Activated CD4-positive, alpha-beta T cell treated with anti-CD3 and anti-CD28 coated beads, Interleukin-2, amount 50 U/mL, for 4 hours (primary cell): ENCODE results near the gene DPP4.

ENCODE experiments used
- DNase-seq, 2 experiments: peaks; one replicate each; pipeline ENCODE4 v3.0.0-alpha.2; 2020

Gene DPP4

DNA sequence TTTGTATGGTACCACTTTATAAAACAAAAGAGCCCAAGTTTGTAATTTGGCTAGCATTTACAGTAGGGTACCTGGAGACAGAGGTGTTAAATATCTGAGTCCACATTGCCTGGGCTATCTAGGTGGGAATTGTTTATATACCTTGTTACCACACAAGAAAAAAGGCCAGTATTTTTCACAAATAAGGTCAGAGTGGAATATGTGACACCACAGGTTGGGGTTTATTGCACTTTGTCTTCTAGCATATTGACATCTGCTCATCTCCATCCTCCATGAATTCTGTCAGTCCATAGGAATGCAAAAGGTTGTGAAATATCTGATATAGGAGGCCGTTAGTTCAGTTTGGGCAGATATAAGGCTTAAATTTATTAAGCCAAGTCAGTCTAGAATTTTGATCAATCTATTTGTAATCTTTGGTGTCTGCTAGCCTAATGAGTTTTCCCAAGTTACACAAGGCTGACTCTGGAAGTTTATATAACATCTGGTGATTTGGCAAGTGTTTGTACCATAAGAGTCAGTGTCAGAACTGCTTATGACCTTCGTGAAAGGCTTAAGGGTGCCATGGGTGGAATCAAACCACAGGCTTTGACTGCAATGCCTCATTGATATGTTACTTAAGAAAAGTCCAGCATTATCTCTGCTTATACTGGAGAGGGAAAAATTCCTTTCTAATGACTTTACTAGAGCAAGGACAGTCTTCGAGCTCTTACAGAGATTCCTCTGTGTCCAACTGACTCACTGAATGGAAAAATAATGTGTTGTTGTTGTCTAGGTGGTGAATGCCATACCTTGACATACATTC lies 11.3 kb upstream of the DPP4 start:
- no peak for DNase-seq

DNA sequence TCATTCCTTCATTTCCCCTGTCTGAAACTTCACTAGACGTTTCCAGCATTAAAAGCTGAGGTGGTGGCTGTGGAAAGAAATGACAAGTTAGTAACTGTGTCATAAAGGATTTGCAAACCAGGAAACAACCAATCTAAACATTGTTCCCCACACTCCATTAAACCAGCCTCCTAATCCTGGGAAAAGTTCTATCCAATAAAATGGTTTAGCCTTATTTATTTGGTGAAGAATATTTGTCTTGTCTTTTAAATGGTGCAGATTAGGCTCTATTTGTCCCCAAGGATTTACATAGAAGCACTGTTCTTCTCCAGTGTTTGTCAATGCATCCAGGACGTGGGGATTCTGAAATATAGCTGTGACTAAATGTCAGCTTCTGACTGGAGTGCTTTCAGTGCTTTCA lies 10.5 kb upstream of the DPP4 start:
- DNase-seq: no peak

DNA sequence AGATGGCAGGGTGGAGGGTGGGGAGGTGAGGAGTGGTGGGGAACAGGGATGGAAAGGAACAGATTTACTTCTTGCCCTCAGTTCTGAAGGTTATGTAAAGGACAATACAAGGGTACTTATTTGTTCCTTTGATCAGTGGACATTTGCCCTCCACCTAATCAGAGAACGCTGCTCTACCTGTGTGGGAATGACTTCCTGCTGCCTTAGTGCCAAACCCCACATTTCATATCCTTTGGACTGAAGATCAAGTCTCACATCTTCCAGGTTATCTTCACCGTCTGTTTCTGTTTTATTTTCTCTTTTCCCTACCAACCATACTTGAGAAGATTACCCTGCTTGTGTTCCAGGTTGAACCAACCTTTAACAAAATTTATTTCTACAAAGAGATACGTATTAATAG lies 8.7 kb upstream of the DPP4 start:
- DNase-seq: no peak

DNA sequence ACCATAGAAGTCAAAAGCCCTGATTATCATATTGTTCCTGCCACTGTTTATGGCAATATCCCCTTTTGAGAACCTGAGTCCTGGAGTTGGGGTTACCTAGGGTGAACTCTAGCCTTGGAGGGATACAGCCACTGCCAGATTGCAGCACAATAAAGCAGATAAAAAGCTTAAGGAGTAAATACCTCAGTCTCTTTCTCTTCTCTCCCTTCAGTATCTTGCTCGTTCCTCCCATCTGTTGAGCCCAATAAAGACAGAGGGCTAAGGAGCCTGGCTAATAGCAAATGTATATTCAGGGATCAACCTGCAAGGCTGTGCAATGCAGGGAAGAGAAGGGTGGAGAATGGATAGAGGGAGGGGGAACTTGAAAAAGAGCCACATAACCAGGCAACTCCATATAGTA lies 8.0 kb upstream of the DPP4 start:
- DNase-seq: no peak

DNA sequence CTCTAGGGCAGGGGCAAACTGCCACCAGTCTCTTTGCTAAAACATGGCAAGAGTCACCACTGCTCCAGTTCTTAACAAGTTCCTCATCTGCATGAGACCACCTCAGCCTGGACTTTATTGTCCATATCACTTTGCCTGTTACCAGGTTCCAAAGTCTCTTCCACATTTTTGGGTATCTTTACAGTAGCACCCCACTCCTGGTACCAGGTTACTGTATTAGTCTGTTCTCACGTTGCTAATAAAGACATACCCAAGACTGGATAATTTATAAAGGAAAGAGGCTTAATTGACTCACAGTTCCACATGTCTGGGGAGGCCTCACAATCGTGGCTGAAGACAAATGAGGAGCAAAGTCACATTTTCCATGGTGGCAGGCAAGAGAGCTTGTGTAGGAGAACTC lies 5.5 kb upstream of the DPP4 start:
- DNase-seq: no peak

DNA sequence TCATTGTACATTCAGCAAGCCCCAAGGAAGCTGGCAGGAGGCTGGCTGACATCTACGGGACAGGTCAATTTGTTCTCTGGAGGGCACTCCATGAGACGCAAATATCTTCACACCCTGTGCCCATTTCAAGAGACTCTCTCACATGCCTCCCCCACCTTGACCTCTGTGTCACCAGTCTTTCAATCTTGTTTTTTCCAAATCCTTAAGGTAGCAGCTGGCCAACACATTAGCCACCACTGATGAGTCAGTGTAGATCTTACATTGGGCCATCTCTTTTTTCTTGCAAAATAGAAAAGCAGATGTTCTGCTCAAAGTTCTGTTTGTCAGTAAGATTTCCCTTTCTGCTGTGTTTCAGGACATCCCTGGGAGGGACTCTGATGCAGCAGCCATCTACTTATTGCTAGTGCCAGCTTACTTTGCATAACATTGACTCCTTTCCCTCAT lies 1.7 kb upstream of the DPP4 start:
- no peak for DNase-seq

DNA sequence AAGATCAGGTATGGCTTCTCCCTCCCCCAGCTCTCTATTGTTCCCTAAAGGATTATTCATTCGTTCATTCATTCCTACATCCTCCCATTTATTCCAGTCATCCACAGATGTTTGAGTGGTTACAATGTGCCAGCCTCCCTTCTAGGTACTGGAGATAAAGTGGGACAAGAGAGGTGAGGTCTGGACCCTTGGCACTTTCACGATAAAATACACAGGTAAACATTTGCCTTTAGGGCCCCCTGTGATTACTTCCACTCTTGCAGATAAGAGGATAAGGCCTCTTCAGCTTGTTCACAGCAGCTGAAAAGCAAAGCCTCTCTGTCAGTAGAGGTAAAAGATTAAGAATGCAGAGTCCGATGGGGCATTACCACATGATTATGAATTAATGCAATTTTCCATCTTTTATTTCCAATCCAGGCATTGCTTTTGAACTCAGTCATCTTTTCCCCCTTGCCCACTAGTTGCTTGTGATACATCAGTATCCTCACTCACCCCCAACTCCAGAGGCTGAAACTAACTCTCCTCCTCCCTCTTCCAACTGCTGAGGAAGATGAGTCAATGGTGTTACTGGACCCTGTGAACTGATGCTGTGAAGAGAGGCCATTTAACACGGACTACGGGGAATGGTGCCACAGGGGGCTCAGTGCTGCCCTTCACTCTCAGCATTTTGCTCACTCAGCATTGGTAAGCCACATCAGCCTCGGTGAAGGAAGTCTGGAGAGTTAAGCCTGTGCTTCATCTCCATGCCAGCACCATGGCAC lies 1.1 kb upstream of the DPP4 start:
- DNase-seq: no peak

DNA sequence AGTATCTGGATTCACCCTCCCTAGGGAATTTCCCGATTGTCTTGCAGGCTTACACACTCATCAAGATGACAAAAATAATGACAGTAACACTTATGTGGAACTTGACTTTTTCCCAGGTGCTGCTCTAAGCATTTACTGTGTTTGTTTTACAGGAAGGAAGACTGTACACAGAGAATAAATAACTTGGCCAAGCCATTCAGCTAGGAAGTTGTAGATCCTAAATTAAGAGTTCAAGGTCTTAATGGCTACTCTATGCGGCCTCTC lies 549 bp upstream of the DPP4 start:
- DNase-seq: no peak

DNA sequence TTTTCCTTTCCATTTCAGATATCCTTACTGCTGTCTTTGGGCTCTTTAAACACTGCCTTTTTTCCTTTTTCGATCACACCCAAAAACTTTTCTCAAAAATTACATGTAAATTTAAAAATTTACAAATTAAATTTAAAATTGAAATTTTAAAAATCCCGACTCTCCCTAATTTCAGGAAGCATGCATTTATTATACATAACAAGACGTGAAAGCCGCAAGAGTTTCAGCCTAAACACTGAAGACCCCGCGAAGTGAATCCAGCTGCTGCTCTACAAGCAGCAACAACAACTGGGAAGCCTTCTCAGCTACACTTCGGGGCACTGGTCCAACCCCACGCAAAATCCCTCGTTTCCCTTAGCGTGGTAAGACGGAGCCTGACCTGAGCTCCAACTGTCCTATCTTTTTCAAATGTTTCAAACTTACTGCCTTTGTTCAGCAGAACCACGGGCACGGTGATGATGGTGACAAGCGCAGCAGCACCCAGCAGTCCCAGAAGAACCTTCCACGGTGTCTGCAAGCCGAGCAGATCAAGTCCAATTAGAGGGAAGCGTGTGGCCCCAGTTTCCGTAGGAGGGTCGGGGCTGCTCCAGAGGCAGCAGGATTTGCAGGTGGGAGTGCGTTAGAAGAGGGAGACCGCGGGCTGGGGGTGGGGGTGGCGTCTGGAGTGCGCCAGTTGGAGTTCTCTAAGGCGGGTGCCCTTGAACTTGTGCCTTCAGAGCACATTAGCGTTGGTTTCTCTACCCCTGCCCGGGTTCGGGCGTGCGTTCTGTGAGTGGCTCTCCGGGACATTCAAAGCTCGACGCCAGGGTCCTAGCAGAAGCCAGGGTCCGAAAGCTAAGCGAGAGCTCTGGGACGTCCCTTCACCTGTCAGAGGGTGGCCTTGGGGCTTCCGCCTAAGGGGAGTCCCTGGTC lies 783 bp downstream of the DPP4 start:
- DNase-seq: peak; percentile 15 to 16

DNA sequence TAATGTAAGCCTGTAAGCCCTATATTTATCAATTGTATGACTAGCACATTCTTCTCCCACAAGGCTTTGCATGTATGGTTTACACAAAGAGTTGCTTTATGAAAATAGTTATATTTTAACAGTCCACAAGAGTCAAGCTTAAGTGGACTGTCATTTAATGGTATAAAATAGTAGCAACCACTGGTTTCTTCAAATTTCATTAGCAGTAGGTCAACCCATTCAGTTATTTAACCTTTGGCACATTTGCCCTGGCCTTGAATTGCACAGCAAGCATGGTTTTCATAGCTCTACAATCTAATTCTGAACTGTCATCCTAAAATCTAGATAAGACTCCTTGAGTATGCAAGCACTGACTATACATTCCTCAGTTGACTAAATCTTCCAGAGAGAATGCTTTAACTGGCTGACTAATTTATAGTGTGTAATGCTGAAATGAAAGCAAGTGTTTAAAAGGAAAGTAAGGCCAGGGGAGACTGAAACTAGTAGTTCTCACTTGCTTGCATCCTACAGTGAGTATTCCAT lies 1.8 kb downstream of the DPP4 start:
- no peak for DNase-seq

DNA sequence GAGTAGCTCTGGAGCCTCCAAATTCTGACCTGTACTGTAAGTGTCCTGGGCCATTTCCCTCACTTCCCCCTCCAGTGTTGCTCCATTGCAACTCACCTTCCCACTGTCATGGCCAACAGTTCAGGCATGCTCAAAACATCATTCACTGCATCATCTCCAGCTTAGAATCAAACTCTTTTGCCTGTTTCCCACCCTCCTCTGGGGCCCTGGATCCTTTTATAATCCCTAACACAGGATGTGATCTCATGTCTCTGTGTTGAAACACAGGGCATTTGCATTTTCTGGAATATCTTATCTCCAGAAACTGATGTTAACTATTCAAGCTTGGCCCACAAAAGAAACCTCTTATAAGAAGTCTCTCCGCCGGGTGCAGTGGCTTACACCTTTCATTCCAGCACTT lies 3.0 kb downstream of the DPP4 start:
- DNase-seq: no peak

DNA sequence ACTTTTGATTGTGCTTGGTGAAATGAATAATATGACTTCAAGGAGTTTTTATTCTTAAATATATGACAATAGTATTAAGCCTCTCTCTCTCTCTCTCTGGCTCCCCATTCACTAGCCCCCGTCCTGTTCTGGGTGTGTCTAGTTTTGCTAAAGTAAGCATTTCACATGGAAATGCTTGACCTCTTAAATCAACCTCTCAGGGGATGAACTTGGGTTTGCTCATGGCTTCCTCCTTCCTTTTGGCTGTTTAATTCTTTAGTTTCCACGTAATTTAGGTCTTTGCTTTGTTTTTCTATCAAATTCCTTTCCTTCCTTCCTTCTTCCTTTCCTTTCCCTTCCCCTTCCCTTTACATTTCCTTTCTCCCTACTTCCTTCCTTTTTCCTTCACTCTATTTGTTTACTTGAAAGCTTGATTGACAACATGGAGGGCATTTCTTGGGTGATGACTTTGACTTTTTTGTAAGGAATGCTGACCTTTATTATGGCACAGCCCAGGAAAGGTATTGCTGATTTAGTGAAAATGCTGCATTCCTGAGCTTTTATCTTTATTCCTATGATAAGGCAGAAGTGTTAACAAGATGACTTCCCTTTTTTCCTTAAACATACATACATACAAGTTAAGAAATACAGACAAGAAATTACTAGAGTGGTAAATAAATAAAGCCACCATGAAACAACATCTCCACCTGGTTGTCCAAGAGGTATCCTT lies 3.6 kb downstream of the DPP4 start:
- no peak for DNase-seq

DNA sequence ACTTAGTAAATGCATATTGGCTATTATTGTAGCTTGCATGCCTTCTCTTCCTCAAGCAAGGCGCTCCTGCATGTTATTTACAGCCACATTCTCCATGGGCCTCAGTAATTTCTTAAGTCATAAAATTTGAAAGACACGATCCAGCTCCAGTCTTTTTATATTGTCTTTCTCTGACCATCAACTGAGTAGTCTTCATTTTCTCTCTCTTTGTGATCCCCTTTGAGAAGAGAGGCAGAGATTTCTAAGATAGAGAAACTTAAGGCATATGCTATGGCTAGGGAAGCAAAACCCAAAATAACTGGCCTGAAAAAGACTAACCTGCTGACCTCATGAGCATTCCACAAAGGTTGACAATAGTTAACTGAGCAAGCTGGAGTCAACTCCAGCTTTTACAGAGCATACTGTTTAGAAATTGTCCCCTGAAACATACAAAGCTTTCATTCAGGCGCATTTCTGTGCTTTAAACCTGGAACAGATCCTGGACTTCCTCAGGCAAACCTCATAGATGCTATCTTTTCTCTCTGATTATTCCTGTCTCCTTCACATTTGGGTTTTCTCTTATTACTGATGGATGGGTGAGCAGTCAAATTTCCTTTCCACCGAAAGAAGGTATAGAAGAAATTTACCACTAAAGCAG lies 4.6 kb downstream of the DPP4 start:
- no peak for DNase-seq

DNA sequence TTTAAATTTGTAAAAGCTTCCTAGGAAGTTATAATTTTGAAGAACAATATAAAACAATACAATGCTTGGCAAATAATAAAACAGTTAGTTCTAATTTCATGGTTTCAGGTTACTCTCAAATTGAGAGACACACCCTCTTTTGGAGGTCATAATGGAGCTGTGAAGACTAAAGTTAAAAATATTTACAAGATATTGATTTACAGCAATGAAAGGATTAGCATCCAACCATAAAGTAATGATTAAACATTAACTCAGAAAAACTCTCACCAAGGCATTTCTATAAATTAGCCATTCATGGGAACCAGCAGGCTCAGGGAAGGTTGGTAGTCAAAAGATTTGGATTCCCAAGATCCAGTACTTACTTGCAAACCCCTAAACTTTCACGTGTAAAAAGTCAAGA lies 6.4 kb downstream of the DPP4 start:
- no peak for DNase-seq

DNA sequence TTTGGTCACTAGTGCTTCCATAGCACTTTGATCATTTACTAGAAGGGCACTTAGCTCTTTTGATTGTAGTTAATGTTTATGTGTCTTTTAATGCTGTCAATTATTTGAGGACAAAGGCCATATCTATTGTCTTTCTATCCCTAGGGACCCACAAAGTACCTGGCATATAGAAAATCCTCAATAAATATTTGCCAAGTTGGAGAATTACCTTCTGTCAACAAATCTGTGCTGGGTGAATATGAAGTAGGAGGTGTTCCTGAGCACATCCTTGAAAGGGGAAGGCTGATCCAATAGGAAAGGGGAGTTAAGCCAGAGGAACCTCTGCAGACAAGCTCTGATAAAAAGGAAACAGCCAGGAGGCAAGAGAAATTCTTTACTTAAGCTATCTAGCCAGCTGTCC lies 8.2 kb downstream of the DPP4 start:
- no peak for DNase-seq

DNA sequence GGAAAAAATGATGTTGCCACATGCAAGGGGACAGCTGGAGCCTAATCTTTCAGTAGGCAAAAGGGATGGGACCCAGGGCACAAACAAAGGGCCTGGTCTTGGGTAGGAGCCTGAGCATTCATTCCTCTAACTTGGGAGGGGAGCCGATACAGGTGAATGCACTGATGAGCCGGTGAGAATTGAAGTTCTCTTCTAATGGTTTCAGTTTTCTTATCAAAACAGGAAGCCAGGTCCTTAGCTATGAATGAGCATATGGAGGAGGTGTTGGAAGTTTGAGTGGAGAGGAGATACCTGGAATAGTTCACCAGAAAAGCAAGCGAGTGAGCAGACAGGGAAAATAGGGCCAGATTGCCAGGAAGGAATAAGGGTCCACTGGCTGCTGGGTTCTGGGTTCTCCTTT lies 10.1 kb downstream of the DPP4 start:
- DNase-seq: no peak

DNA sequence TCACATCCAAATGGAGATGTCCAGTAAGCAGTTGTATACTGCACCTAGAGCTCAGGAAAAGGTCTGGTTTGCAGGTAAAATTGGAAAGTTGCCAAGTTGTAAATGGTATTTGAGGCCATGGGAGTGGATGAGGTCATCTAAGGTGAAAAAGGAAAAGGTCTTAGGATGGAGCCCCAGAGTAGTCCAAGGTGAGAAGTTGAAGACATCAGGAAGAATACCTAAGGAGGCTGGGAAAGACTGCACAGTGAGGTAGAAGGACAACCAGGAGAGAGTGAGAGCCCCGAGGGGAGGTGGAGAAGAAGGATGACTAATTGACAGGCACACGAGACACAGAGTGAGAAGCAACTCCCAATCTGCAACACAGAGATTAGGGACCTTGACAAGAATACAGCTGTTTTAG lies 10.7 kb downstream of the DPP4 start:
- peak in 1 of 2 experiments; percentile 4 for DNase-seq

DNA sequence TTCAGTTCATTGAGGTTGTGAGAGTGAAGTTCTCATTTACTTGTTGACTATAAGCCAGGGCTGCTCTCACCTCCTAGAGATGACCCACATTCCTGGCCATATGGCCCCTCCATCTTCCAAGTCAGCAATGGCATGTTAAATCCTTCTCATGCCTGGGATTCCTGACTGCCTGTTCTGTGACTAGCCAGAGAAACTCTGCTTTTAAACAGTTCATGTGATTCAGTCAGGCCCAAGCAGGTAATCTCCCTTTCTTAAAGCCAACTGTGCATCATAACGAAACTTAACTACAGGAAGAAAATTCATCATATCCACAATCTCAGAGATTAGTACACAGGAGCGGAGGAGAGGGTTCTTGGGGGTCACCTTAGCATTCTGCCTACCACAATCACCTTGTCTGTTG lies 11.5 kb downstream of the DPP4 start:
- no peak for DNase-seq

DNA sequence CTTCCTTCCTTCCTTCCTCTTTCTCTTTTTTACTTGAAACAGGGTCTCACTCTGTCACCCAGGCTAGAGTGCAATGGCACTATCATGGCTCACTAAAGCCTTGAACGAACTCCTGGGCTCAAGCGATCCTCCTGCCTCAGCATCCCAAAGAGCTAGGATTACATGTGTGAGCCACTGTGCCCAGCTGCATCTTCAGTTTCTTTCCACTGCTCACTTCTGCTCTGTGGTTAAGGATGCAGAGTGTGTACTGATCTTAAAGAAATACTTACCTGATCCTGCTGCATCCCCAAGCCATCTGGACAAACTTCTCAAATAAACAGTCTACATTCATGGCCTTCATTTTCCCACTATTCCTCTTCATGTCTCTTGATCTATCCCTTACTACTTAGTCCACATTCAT lies 13.0 kb downstream of the DPP4 start:
- no peak for DNase-seq

DNA sequence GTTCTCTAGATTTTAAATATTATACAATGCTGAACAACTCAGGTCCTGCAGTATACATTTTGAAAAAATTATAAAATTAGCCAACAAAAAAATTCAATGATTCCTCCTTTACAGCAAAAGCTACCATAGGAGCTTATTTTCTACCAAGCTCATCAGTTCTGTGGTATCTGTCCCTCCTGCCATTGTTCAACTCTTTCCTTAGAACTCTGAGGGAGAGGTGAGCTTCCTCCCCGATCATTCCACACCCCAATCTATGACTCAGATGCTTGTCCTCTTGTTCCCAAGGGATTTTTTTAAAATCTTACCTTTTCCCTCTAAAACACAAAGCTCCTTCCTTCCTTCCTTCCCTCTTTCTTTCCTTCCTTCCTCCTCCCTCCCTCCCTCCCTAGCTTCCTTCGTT lies 13.5 kb downstream of the DPP4 start:
- no peak for DNase-seq

DNA sequence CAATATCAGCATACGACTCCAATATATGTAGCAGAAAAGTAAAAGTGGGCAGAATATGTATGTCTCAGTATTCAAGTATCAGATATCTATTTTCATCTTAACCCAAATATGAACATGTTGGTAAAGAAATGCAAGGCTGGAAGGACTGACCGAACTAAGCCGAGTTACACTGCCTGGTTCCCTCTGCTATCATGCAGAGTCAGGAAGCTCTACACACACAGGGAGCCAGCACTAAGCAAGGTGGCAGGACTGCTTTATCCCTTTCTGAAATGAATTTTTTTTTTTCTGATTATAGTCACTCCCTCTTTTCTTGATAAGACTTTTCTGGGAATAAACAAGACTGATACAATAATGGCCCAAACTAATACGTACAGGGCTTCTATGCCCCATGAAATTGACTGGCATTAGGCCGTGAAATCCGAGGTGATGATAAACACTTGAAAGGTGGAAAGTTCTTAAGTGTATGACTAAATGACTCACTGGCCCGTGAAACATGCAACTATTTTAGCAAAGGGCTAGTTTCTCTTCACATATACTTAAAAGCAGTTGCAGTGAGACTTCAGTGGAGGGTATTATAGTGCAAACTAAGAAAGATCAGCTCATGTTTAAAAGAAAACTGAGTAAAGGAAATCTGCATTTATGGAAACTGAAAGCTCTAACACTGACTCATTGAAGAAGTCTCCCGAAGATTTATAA lies 14.9 kb downstream of the DPP4 start:
- peak; percentile 5 to 12 for DNase-seq

DNA sequence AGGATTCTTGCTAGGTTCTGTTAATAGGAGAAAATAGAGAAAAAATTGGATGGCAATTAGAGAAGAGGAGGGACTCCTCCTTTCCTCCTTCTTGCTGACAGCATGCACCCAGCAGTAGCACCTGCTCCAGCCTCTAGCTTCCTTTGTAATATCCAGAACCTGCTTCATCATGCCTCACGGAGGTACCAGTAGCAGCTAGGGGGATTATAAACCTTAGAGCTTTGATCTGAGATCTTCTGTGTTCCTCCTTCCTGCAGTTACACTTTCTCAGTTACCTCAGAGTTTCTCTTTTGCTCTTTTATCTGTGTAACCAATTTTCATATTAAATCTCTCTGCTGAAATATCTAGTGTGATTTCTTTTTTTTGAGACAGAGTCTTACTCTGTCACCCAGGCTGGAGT lies 16.6 kb downstream of the DPP4 start:
- DNase-seq: no peak
